Measurements from ENCODE around the gene RNF175. TPM values are rescaled to one million over a fixed set of nuclear protein-coding genes. Genes with fewer than 3 reads are reported as not detected.

The RNF175 gene
- total RNA-seq, 4 donors from 2014 or later: 0.10 to 1.9 (median 0.47) TPM; not detected in 1

DNA sequence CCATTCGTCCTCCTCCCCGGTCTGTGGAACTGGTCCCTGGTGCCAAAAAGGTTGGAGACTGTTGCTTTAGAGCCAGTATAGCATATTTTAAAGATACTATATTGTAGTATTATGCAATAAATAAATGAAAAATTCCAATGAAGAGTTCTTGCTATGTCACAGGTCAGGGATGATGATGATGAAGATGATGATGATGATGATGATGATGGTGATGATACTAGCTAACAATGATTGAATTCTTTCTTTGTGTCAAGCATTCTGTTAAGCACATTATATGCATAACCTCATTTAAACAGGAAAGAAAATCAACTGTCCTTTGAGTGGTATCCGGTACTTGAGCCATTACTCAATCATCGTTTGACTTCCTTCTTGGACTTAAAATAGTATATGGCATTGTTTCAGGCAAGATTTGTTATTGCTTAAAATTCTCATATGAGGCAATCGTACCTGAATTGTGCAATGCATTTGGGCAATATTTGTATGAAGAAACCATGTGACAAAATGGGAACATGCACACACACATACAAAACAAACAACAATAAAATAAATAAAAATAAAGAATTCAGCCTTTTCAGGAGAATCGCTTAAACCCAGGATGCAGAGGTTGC, 98.5 kb downstream of the RNF175 start:
- 53 to 57% methylated on average over 6 of the region's 6 CpGs for WGBS, 2 donors
- DNase-seq (ENCODE audit: low spot score in 2 of 2): no peak
- no peak for TF ChIP-seq POLR2A (IDR thresholded peaks at IDR 0.05)
- TF ChIP-seq, protein P1, sequence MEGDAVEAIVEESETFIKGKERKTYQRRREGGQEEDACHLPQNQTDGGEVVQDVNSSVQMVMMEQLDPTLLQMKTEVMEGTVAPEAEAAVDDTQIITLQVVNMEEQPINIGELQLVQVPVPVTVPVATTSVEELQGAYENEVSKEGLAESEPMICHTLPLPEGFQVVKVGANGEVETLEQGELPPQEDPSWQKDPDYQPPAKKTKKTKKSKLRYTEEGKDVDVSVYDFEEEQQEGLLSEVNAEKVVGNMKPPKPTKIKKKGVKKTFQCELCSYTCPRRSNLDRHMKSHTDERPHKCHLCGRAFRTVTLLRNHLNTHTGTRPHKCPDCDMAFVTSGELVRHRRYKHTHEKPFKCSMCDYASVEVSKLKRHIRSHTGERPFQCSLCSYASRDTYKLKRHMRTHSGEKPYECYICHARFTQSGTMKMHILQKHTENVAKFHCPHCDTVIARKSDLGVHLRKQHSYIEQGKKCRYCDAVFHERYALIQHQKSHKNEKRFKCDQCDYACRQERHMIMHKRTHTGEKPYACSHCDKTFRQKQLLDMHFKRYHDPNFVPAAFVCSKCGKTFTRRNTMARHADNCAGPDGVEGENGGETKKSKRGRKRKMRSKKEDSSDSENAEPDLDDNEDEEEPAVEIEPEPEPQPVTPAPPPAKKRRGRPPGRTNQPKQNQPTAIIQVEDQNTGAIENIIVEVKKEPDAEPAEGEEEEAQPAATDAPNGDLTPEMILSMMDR (IDR thresholded peaks at IDR 0.05): no peak
- intact Hi-C loops (cut with DNase I; ENCODE audit: low total_unique reads): no loop called here
- H3K4me3 ChIP-seq (ENCODE audit: low read depth, poor library complexity, severe bottlenecking): no peak overlapping the region

Other genes with a start within 250 kb of the RNF175 start
- gene TLR2, start 75.7 kb downstream of the RNF175 start, total RNA-seq: 10 to 100 TPM in 2 of 4 donors, 1 to 10 TPM in 2; 5.0 to 11.7 (median 7.9) TPM
- 1 to 10 TPM; 1.4 to 6.9 (median 4.2) TPM for gene SFRP2, start 29.1 kb upstream of the RNF175 start, total RNA-seq

Measured in lower leg skin (tissue), 4 donors.